Stimulated activated CD8-positive, alpha-beta memory T cell treated with anti-CD3 and anti-CD28 coated beads, Interleukin-4, amount 100 ng/mL, for 4 hours (primary cell): ENCODE data around the gene CAB39L.

Experiments used
- DNase-seq, 2 donors: peaks; one replicate each; pipeline ENCODE4 v3.0.0-alpha.2; 2020; ENCODE audit warnings: low read depth in 2 of 2, low spot score in 1 of 2

CAB39L gene

GRCh38 chr13:49314344-49314882 is 129.5 kb downstream of the CAB39L start:
- DNase-seq: no peak

- no peak for DNase-seq
Measured at GRCh38 chr13:49311816-49312215, 132.0 kb downstream of the CAB39L start.

GRCh38 chr13:49310251-49310650 is 133.6 kb downstream of the CAB39L start:
- no peak for DNase-seq

GRCh38 chr13:49308921-49309408 is 134.9 kb downstream of the CAB39L start:
- DNase-seq: no peak

- no peak for DNase-seq
Measured at GRCh38 chr13:49308097-49308875, 135.6 kb downstream of the CAB39L start.

- DNase-seq: no peak
Measured at GRCh38 chr13:49307365-49307764, 136.5 kb downstream of the CAB39L start.

GRCh38 chr13:49305792-49306425 is 138.0 kb downstream of the CAB39L start:
- DNase-seq: no peak

- no peak for DNase-seq
Measured at GRCh38 chr13:49304763-49305700, 138.8 kb downstream of the CAB39L start.

- DNase-seq: no peak
Measured at GRCh38 chr13:49304356-49304755, 139.5 kb downstream of the CAB39L start.

- DNase-seq: no peak
Measured at GRCh38 chr13:49303533-49304252, 140.2 kb downstream of the CAB39L start.

GRCh38 chr13:49302817-49303216 is 141.0 kb downstream of the CAB39L start:
- DNase-seq: no peak

- no peak for DNase-seq
Measured at GRCh38 chr13:49302222-49302621, 141.6 kb downstream of the CAB39L start.

- peak; percentile 41 to 44 for DNase-seq
Measured at GRCh38 chr13:49300739-49301589, 142.9 kb downstream of the CAB39L start.

GRCh38 chr13:49300276-49300675 is 143.6 kb downstream of the CAB39L start:
- DNase-seq: no peak

GRCh38 chr13:49298903-49299605 is 144.8 kb downstream of the CAB39L start:
- no peak for DNase-seq

GRCh38 chr13:49298416-49298815 is 145.4 kb downstream of the CAB39L start:
- no peak for DNase-seq

- no peak for DNase-seq
Measured at GRCh38 chr13:49297338-49297737, 146.5 kb downstream of the CAB39L start.

GRCh38 chr13:49296659-49297058 is 147.2 kb downstream of the CAB39L start:
- no peak for DNase-seq

- no peak for DNase-seq
Measured at GRCh38 chr13:49295244-49295643, 148.6 kb downstream of the CAB39L start.
